Panc1 (cell line): ENCODE measurements around the gene CRYBG1. TPM values are rescaled to one million over a fixed set of nuclear protein-coding genes. Genes with fewer than 3 reads are reported as not detected.

Experiments
- ATAC-seq: fragments of 200-7000 bp; cut with Tn5 transposase; 2 replicates; pipeline ENCODE4 v1.9.1; 2020; ENCODE audit warnings: mild to moderate bottlenecking, moderate library complexity
- BruUV-seq: library from RNA; stranded (reverse); fragments of 400-500 nt; replicated peaks from 2 replicates; lab custom pipeline; 2021; lab: Mats Ljungman, UMichigan
- CTCF ChIA-PET: fragments of 300-600 bp; sonication (Branson Sonifier 250); formaldehyde crosslinking; loops from one replicate; lab custom pipeline; 2022; ENCODE audit warnings: antibody characterized with exemption; lab: Charles Lee
- POLR2A ChIA-PET: fragments of 300-600 bp; sonication (Branson Sonifier 250); formaldehyde crosslinking; loops from one replicate; lab custom pipeline; 2022; ENCODE audit warnings: antibody characterized with exemption; lab: Charles Lee
- DNase-seq: peaks from one replicate; pipeline ENCODE4 v3.0.0-alpha.2; 2010; ENCODE audit warnings: low read depth, low spot score
- H3K27ac ChIP-seq: 2 replicates; pipeline ENCODE4 v1.5.1; 2011; ENCODE audit warnings: mild to moderate bottlenecking, low read length, inconsistent platforms
- H3K27me3 ChIP-seq: fragments of 200-500 bp; sonication (Bioruptor generic); 2 replicates; pipeline ENCODE4 v1.6.0; 2014; ENCODE audit warnings: low read length, inconsistent platforms; ENCODE audit not compliant: control insufficient read depth, insufficient read depth
- H3K36me3 ChIP-seq: fragments of 200-500 bp; sonication (Bioruptor generic); 2 replicates; pipeline ENCODE4 v1.5.1; 2014; ENCODE audit warnings: inconsistent platforms, mild to moderate bottlenecking, low read length, moderate library complexity; ENCODE audit not compliant: control insufficient read depth, insufficient read depth
- H3K4me1 ChIP-seq: 2 replicates; pipeline ENCODE4 v1.5.1; 2011; ENCODE audit warnings: inconsistent platforms, mild to moderate bottlenecking, low read length, moderate library complexity; ENCODE audit not compliant: control insufficient read depth, insufficient read depth
- H3K4me3 ChIP-seq, 2 experiments: 2 replicates each; pipeline ENCODE4 v1.5.1; 2011 to 2012; ENCODE audit warnings: low read depth in 2 of 2, low read length in 2 of 2, mild to moderate bottlenecking in 2 of 2, inconsistent platforms in 1 of 2, moderate library complexity in 1 of 2
- H3K9me3 ChIP-seq: fragments of 200-500 bp; sonication (Bioruptor generic); 2 replicates; pipeline ENCODE4 v1.5.1; 2014; ENCODE audit warnings: low read depth, mild to moderate bottlenecking, inconsistent platforms, low read length, moderate library complexity; ENCODE audit not compliant: control insufficient read depth, insufficient read depth
- CTCF ChIP-seq: fragments of 450-650 bp; IDR thresholded peaks from 2 replicates; pipeline ENCODE4 v1.5.1; 2017; ENCODE audit warnings: mild to moderate bottlenecking
- POLR2AphosphoS5 ChIP-seq: IDR thresholded peaks from 2 replicates; pipeline ENCODE4 v1.6.1; 2012; ENCODE audit warnings: mild to moderate bottlenecking, low read depth, low read length, moderate library complexity
- REST ChIP-seq, 2 experiments: IDR thresholded peaks; 2 replicates each; pipeline ENCODE4 v1.6.1; 2011 to 2012; ENCODE audit warnings: low read depth in 2 of 2, control low read depth in 1 of 2, low read length in 1 of 2, mild to moderate bottlenecking in 1 of 2, moderate library complexity in 1 of 2; ENCODE audit not compliant: insufficient read depth in 1 of 2
- SIN3A ChIP-seq: IDR thresholded peaks from 2 replicates; pipeline ENCODE4 v1.6.1; 2012; ENCODE audit warnings: low read depth, mild to moderate bottlenecking, low read length, moderate library complexity, borderline replicate concordance; ENCODE audit not compliant: insufficient read depth
- TCF7L2 ChIP-seq: IDR thresholded peaks from 2 replicates; pipeline ENCODE4 v1.6.1; 2011; ENCODE audit warnings: mild to moderate bottlenecking, low read depth, low read length, inconsistent platforms
- in situ Hi-C: cut with HindIII; loops from 2 replicates; pipeline ENCODE4 v1.10.0; 2016; ENCODE audit warnings: low sequenced_read_pairs, low pct_unique_long_range_greater_than_20kb
- intact Hi-C: fragments of 100-400 bp; cut with micrococcal nuclease; formaldehyde crosslinking; loops from one replicate; pipeline ENCODE4 v1.10.0; 2022; ENCODE audit not compliant: unreplicated experiment
- total RNA-seq: library from RNA; stranded (reverse); gene quantifications from one replicate; pipeline ENCODE4 v1.2.1, GENCODE V29; 2021; ENCODE audit not compliant: unreplicated experiment

CRYBG1 gene
- total RNA-seq, 1 experiment from 2014 or later = 32.3 TPM

- Histone ChIP-seq H3K27me3 (peaks cover 2% of the 10 kb centered on the region; the same call in 1 of the 2 replicates), H3K9me3 (0 out of 2 replicates have a peak, but pooled peaks cover 2% of the 10 kb centered on the region), H3K36me3 (no peaks in the 10 kb centered on the region), H3K27ac (no peak overlapping the region), H3K4me1 (no peaks in the 10 kb centered on the region), H3K4me3 (no peak overlapping the region)
- ATAC-seq = no peak
- in situ Hi-C loops = no loop called here
- TF ChIP-seq CTCF (no peak), POLR2AphosphoS5 (no peak), REST (IDR thresholded peaks at IDR 0.05; ENCODE audit: insufficient read depth in 1 of 2, low read depth in 2 of 2, low read length in 1 of 2) (no peak), SIN3A (no peak), TCF7L2 (no peak)
- CTCF ChIA-PET = interaction anchor here (0.5 kb wide), 1 partner anchor 101 kb away, joined by 4 read pairs; no protein-coding TSS in a partner anchor
- no peak for DNase-seq
- intact Hi-C loops = no loop called here
- no TSS peak for BruUV-seq
- POLR2A ChIA-PET = no interaction called here
Observed at GRCh38 chr6:106490030-106490429, 129.5 kb downstream of the CRYBG1 start.

DNA sequence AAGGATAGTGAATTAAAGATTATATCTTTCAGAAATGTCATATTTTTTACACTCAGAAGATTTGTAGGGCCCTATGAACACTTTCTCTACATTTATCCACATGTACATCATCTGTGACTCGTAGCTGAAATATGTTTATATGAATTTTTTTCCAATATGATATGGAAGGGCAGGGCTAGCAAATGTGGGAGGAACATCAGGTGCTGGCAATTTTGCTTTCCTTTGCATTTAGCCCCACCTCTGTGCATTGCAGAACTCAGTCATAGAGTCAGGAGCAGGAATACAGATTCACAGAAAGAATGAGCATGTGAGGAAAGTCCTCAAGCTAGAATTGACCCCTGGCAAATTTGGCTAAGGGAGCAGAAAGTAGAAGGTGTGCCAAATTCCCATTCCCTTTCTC lies 129.9 kb downstream of the CRYBG1 start:
- Histone ChIP-seq H3K4me3 (no peak overlapping the region), H3K27ac (no peak overlapping the region), H3K36me3 (no peaks in the 10 kb centered on the region), H3K9me3 (0 out of 2 replicates have a peak, but pooled peaks cover 2% of the 10 kb centered on the region), H3K27me3 (peaks cover 2% of the 10 kb centered on the region; the same call in 1 of the 2 replicates), H3K4me1 (no peaks in the 10 kb centered on the region)
- ChIA-PET CTCF (no interaction called here), POLR2A (no interaction called here)
- intact Hi-C loops = no loop called here
- ATAC-seq (no peak), DNase-seq (no peak)
- no TSS peak for BruUV-seq
- in situ Hi-C loops = no loop called here
- no peak for TF ChIP-seq SIN3A
- TF ChIP-seq REST (IDR thresholded peaks at IDR 0.05; ENCODE audit: insufficient read depth in 1 of 2, low read depth in 2 of 2, low read length in 1 of 2) = no peak
- TF ChIP-seq CTCF = no peak
- no peak for TF ChIP-seq POLR2AphosphoS5
- no peak for TF ChIP-seq TCF7L2
